ENCODE results near the gene ATXN7L2. TPM values are rescaled to one million over a fixed set of nuclear protein-coding genes. Genes with fewer than 3 reads are reported as not detected.
A peak's percentile ranks its signal among the peaks of the same experiment; 100 is the strongest.

Gene ATXN7L2
- total RNA-seq, 1 donor from 2014 or later: 6.0 TPM

DNA sequence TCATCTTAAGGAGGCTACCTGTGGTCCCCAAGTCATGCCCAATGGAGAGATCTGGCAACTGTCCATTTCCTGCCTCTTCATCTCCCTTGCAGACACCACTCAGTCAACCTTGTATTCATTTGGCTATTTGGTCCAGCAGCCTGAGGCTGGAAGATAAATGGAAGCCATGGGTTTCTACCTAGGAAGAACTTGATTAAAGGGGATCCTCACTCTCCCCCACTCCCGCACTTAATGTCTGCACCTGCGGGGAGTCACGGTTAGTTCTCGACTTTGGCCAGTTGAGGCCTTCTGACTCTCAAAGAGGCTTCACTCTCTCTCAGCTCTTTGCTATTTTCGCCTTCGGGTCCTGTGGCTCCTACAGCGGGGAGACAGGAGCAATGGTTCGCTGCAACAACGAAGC is 8.4 kb upstream of the ATXN7L2 start:
- DNase-seq (ENCODE audit: low spot score): no peak

DNA sequence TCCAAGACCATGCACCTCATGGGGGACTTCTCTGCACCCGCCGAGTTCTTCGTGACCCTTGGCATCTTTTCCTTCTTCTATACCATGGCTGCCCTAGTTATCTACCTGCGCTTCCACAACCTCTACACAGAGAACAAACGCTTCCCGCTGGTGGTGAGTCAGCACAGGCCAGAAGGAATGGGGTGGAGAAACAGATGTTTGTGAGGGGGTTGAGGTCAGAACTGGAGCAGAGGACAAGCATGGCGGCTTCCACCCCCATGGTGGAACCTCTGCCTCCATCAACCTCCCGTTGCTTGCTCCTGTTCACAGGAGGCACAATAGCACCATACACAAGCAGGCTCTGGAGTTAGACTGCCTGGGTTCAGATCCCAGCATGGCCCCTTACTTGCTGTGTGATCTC is 6.9 kb upstream of the ATXN7L2 start:
- no peak for DNase-seq (ENCODE audit: low spot score)

DNA sequence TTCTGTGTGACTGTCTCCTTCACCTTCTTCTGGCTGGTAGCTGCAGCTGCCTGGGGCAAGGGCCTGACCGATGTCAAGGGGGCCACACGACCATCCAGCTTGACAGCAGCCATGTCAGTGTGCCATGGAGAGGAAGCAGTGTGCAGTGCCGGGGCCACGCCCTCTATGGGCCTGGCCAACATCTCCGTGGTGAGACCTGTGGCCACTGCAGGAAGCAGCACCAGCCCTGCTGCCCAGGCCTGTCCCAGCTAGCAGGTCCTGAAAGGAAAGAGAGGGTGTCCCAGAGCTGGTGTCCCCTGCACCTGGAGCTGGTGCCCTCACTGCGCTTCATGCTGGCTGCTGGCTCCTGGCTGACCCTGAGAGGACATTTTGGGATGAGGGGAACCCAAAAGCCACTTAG is 5.9 kb upstream of the ATXN7L2 start:
- DNase-seq (ENCODE audit: low spot score): no peak

DNA sequence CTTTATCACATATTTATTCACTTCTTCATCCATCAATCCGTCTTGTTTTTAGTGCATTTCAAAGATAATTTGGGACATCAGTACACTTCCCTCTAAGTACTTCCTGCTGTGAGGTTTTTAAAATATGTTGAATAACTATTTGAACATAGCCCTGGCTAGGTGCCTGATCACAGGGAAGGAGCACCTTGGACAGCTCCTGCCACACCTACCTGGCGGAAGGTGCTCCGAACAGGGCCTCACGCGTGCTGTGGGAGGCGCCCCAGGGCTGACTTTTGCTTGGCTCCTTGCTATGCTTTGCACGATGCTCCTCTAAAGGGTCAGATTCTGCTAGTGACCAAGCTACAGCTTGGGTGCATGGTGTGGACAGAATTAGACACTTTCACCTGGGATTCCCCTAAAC is 4.9 kb upstream of the ATXN7L2 start:
- DNase-seq (ENCODE audit: low spot score): no peak

DNA sequence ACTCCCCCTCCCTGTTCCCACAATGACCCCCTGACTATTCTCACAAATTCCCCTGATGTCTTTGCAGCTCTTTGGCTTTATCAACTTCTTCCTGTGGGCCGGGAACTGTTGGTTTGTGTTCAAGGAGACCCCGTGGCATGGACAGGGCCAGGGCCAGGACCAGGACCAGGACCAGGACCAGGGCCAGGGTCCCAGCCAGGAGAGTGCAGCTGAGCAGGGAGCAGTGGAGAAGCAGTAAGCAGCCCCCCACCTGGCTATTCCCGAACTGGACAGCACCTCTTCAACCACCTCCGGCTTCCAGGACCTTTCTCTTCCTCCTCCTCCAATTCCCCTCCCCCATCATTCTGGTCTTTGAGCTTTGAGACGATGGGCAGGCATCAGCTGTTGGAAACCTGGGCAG is 4.4 kb upstream of the ATXN7L2 start:
- no peak for DNase-seq (ENCODE audit: low spot score)

DNA sequence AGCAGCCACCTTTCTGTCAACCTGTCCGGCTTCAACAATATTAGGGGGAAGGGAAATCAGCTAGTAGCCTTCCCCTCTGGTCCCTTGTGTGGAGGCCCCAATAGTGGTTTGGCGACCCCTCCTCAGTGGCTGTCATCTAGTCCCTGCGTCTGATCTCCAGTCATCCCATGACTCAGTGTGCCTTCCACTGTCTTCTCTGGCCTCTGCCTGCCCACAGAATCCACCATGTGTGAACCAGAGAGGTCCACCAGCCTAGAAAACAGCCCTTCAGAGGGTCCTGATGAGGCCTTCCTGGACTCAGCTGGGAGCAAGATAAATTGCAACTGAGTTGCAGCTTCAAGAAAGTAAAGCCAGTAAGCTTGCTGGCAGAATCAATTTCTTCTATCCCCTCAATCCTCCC is 3.8 kb upstream of the ATXN7L2 start:
- no peak for DNase-seq (ENCODE audit: low spot score)

DNA sequence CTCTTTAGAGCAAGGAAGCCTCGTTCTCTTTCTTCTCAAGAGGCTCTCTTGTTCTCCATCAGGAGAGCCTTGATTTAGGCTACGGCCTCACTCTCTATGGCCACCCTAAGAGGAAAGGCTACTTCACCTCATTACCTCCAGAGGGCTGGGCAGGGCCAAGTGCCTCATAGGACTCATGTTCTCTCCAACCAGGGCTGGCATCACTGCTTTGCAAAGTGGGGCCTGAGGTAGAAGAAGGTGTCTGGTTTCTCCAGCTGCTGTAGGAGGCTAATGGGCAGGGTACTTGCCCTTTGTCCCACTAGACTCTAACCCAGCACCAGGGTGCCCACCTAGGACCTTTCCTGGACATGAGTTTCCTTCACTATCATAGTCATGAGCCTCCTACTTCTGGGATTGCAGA is 2.1 kb upstream of the ATXN7L2 start:
- no peak for DNase-seq (ENCODE audit: low spot score)

DNA sequence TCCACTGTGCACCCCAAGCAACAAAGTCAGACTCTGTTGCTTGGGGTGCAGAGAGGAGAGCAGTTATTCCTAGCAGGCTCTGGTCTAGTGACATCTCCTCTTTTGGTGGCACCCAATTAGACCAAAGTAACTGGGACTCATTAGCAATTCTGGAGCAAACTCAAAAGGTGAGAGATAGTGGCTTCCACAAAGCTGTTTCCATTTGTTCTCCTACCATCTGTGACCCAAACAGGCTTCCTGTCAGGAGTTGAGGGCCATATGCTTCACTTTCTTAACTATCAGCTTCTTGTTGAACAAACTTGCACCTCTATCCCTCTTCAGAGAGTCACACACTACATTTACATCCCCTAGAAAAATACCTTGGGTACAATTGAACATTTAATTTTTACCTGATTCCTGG is 1.5 kb upstream of the ATXN7L2 start:
- no peak for DNase-seq (ENCODE audit: low spot score)

DNA sequence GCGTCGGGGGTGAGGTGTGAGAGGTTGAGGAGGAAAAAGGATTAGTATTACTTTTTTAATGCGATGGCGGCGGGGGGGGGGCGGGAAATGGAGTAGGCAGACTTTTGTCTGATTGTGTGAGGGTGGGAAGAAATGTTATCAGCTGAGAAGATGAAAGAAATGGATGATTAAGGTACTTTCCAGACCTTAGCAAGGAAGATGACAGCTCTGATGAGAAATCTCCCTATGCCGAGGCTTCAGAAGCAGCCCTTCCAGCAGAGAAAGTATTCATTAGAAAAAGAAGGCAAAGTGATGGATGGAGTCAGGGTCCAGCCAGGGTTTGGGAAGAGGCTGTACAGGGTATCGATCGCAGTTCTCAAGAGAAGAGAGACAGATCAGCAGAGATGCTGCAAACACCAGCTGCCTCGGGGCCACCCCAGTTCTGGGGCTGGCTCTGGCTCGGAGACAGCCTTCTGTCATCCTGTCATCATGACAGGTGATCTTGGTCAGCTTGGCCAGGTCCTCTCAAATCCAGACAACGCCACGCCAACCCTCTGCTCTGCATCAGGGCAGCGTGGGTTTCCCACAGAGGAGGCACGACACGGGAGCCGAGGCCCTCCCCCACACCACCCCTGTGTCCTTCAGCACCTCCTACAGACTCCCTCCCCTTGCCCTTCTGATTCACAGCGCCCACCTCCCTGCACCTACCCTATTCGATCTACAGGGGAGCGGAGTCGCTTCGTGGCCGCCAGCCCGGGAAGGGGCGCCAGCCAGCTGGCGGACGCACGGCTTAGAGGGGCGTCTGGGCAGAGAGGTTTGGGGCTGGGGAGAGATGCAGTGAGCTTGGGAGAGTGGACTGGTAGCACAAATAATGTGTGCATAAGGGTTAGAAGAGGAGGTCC is 674 bp upstream of the ATXN7L2 start:
- no peak for DNase-seq (ENCODE audit: low spot score)

DNA sequence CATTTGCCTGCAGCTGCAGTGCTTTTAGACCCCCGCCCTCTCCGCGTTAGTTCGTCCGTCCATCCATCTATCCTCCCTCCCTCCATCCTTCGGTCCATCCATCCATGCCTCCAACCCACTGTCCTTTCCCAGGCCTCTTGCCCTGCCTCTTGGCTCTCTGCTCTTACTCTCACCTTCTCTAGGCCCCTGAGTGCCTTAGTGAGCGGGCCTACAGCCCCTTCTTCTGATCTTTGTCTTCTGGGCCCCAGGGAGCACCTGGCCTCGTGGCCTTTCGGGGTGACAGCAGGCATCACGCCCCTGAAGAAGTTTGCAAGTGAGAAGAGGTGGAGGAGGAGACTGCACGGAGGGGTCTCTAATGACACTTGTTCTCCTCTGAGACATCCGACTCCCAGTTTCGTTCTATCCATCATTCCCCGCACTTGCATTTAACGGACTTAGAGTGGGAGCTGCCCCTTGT is 842 bp downstream of the ATXN7L2 start:
- no peak for DNase-seq (ENCODE audit: low spot score)

DNA sequence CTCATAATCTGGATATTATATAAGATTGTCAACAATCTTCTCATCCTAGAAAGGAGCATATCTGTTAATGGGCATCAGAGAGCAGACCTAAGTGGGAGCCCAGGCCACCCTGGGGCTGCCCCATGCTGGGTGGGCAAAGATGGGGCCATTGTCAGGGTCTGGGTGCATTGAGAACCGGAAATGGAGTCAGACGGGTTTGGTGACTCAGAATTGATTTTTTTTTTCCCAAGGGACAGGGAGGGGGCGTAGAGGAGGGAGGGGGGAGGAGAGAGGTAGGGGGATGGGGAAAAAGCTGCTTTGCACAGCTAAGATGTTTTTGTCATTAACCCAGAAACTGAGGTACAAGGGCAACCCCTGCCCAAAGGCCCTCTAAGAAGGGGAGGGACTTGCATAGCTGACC is 1.3 kb downstream of the ATXN7L2 start:
- DNase-seq (ENCODE audit: low spot score): no peak

DNA sequence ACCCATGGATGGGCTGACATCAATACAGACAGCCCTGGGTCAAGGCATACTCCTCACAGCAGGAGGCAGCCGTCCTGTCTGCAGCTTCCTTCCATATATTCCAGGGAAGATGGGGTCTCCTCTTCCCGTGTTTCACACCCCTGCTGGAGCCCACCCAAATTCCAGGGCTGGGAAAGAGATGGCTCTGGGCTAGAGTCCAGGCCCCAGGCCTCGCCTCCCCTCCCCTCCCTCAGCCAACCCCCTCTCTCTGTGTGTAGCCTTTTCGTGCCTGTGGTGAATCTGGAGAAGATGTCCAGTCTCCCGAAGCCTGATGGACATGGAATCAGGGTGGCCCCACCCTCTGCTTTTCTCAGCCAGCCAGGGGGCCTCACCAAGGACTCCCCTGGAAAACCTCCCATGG is 3.6 kb downstream of the ATXN7L2 start:
- DNase-seq (ENCODE audit: low spot score): no peak

DNA sequence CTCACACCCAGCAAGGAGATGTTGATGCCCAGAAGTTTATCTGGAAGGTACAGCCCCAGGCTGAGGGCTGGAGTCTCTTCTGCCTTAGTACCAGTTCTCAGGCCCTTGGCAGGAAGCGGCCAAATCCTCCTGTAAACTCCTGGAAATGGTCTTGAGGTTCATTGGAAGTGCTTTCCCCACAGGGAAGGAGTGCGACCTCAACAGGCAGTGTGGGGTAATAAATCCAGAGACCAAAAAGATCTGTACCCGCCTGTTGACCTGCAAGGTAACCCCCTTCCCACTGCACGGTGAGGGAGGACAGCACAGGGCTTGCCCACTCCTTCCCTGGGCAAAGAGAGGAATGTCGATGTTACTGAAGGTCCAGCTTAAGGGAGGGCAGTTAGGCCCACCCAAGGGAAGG is 4.5 kb downstream of the ATXN7L2 start:
- no peak for DNase-seq (ENCODE audit: low spot score)

DNA sequence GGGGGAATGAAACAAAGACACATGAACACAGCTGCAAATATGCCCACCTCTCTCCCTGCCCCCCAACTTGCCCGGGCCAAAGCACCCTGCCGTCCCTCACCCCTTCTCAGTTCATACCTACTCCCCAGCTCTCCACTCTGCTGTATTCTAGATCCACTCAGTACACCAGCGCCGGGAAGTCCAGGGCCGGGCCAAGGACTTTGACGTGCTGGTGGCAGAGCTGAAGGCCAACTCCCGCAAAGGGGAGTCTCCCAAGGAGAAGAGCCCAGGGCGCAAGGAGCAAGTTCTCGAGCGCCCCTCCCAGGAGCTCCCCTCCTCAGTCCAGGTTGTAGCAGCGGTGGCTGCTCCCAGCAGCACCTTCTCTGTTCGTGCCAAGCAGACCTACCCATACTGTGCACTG is 5.0 kb downstream of the ATXN7L2 start:
- no peak for DNase-seq (ENCODE audit: low spot score)

DNA sequence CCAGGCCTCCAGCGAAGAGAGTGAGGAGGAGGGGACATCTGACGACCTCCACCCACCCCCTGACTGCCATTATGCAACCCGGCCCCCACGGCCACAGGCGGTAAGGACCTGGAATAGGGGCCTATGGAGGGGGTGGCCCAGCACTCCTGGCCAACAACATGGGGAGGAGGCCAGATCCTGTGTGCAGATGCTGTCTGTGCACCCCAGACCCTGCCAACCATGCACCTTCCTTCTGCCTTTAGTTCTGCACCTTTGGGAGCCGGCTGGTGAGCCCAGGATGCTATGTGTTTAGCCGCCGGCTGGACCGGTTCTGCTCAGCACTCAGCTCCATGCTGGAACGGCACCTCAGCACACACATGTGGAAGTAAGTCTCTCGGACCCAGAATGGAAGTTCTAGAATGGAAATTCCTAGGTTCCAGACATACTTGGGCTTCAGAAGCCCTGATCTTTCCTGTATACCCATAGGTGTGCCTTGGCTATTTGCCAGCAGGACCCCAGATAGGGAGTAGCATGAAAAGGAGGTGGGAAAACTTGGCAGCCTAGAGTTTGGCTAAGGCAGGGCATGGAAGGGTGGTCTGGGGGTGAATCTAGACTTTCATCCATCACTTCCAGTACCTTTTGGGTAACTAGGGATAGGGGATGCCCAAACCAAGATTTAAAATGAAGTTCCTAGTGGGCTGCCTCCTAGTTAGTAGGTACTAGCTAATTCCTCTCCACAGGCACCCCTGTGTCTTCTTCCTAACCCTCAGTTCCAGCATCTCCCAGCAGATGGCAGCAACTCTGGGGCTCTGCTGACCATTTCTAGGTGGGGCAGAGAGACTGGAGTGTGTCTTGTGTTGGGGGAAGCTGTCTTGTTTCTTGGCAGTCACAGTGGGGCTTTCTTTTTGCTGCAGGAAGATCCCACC is 6.6 kb downstream of the ATXN7L2 start:
- DNase-seq (ENCODE audit: low spot score): peak; percentile 77

DNA sequence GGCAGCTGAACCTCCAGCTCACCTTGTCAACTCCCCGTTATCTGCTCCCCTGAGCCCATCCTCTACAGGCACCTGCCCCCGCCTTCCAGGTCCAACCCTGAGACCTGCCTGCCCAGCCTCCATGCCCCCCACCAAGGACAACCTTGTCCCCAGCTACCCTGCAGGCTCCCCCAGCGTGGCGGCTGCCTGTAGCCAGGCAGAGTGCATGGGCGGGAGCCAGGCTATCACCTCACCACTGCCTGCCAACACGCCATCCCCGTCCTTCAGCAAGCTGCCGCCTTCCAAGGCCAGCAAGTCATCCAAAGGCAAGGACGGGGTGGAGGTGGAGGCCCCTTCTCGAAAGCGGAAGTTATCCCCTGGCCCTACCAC is 7.2 kb downstream of the ATXN7L2 start:
- no peak for DNase-seq (ENCODE audit: low spot score)

DNA sequence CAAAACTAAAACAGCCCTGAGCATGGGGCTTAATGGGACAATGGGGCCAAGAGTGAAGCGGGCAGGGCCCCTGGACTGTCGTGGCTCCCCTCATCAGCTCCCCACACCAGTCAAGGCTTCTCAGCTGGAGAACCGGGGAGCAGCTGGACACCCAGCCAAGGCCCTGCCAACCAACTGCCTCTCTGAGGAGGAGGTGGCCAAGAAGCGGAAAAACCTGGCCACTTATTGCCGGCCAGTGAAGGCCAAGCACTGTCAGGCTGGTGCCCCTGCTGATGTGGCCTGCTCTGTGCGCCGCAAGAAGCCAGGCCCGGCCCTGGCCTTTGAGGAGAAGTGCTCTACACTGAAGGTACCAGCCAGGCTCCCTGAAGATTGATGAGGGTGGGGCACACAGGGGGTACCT is 7.7 kb downstream of the ATXN7L2 start:
- no peak for DNase-seq (ENCODE audit: low spot score)

DNA sequence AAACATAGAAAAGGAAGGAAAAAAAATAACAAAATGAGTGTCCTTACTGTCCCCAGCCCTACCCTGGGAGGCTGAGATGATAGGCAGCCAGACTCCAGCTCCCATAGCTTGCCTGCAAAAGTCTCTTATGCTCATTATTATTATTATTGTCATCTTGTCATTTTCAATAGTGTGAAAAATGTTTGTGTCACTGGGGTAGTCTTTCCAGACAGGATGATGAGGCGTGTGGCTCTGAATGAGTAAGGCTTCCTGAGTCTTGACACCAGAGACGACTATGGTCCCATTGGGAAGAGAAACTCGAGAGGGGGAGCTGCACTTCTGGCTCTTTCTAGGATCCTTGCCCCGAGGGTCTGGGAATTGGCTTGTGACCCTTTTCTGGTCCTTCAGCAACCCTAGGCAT is 9.1 kb downstream of the ATXN7L2 start:
- no peak for DNase-seq (ENCODE audit: low spot score)

DNA sequence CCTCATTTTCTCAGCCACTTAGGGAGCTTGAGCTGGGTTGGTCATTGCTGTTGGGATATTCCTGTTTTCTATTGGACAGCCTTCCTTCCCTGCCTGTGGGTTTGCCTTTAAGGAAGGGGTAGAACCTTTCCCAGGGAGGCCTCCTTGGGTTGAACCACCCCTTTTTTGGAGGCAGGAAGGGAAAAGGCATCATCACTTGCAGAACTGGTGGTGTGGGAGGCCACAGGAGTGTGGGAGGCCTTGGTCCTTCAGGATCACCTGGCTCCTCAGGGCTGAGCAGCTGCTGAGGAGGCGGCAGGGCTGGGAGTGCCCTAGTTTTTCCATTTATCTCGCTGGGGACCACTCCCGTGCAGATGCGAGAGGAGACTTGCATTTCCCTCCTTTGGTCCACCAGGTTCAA is 9.5 kb downstream of the ATXN7L2 start:
- DNase-seq (ENCODE audit: low spot score): no peak

DNA sequence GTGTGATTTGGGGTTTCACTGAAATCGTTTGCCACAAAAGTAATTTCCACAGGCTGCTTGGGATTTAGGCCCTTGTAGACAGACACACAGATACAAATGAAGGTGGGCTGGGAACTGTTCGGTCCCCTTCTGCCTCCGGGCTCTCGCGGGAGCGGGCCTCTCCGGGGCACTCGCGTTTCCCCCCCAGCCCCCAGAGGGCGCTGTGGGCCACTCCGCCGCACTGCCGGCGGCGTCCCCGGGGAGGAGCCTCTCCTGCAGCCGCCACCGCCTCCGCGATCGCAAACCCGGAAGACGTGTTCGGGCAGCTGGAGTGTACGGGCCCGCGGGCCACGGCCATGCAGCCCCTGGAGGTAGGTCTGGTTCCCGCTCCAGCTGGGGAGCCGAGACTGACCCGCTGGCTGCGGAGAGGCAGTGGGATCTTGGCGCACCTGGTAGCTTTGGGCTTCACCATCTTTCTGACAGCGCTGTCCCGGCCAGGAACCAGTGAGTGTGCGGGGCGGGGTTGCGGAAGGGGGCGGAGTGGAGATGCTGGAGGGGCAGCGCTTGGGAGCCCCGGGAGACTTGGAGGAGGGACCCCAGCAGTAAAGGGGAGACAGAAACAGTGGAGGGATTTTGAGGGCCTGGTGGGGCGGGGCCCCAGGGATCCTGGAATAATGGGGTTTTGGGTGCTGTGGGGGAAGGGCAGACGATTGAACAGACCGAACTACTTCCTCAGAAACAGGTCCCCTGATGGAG is 10.3 kb downstream of the ATXN7L2 start, which contains the start of gene CYB561D1:
Gene CYB561D1, plus strand, starts transcription at position 290 of the 735 bp plus-strand sequence. Its CDS starts 46 bp downstream, at position 336.
- peak; percentile 89 for DNase-seq (ENCODE audit: low spot score)

DNA sequence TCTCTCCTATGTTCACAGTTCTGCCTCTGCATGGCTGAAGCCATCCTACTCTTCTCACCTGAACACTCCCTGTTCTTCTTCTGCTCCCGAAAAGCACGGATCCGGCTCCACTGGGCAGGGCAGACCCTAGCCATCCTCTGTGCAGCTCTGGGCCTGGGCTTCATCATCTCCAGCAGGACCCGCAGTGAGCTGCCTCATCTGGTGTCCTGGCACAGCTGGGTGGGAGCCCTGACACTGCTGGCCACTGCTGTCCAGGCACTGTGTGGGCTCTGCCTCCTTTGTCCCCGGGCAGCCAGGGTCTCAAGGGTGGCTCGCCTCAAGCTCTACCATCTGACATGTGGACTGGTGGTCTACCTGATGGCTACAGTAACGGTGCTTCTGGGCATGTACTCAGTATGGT is 12.0 kb downstream of the ATXN7L2 start:
- no peak for DNase-seq (ENCODE audit: low spot score)
